Caco-2 (cell line): ENCODE measurements around the gene NYNRIN. TPM values are rescaled to one million over a fixed set of nuclear protein-coding genes. Genes with fewer than 3 reads are reported as not detected.

Experiments
- BruUV-seq: library from RNA; stranded (reverse); fragments of 400-500 nt; replicated peaks from 2 replicates; lab custom pipeline; 2021; lab: Mats Ljungman, UMichigan
- CTCF ChIA-PET: fragments of 300-600 bp; sonication (Branson Sonifier 250); formaldehyde crosslinking; loops from one replicate; lab custom pipeline; 2022; ENCODE audit warnings: antibody characterized with exemption; lab: Charles Lee
- POLR2A ChIA-PET: fragments of 300-600 bp; sonication (Branson Sonifier 250); formaldehyde crosslinking; loops from one replicate; lab custom pipeline; 2022; ENCODE audit warnings: antibody characterized with exemption; lab: Charles Lee
- DNase-seq, 2 experiments: peaks; one replicate each; pipeline versions ENCODE4 v3.0.0 to v3.0.0-alpha.2; 2020 to 2022
- H3K27me3 ChIP-seq: replicated peaks from 2 replicates; pipeline ENCODE4 v1.6.0; 2011; ENCODE audit warnings: low read length; ENCODE audit not compliant: control insufficient read depth, insufficient read depth
- H3K36me3 ChIP-seq: 2 replicates; pipeline ENCODE4 v1.5.1; 2011; ENCODE audit warnings: low read length; ENCODE audit not compliant: control insufficient read depth, insufficient read depth
- H3K4me1 ChIP-seq: fragments of 250-450 bp; sonication (Bioruptor Pico); 2 replicates; pipeline ENCODE4 v1.5.1; 2020; ENCODE audit warnings: mild to moderate bottlenecking
- H3K4me3 ChIP-seq: 2 replicates; pipeline ENCODE4 v1.5.1; 2011; ENCODE audit warnings: low read depth, mild to moderate bottlenecking, control low read depth, low read length
- H3K9me3 ChIP-seq: fragments of 250-450 bp; sonication (Bioruptor Pico); 2 replicates; pipeline ENCODE4 v1.5.1; 2020; ENCODE audit warnings: mild to moderate bottlenecking, moderate library complexity
- H3K27ac Mint-ChIP-seq: one replicate; pipeline ENCODE4 v1.8.0; 2022; ENCODE audit warnings: mixed read lengths; ENCODE audit not compliant: unreplicated experiment
- H3K27me3 Mint-ChIP-seq: one replicate; pipeline ENCODE4 v1.8.0; 2022; ENCODE audit warnings: mixed read lengths; ENCODE audit not compliant: insufficient read depth, unreplicated experiment
- H3K36me3 Mint-ChIP-seq: one replicate; pipeline ENCODE4 v1.8.0; 2022; ENCODE audit warnings: mild to moderate bottlenecking, mixed read lengths; ENCODE audit not compliant: insufficient read depth, unreplicated experiment
- H3K4me1 Mint-ChIP-seq: one replicate; pipeline ENCODE4 v1.8.0; 2022; ENCODE audit warnings: low read depth, mixed read lengths; ENCODE audit not compliant: unreplicated experiment
- H3K4me3 Mint-ChIP-seq: one replicate; pipeline ENCODE4 v1.8.0; 2022; ENCODE audit warnings: mild to moderate bottlenecking, moderate library complexity, mixed read lengths; ENCODE audit not compliant: unreplicated experiment
- H3K9me3 Mint-ChIP-seq: one replicate; pipeline ENCODE4 v1.8.0; 2022; ENCODE audit warnings: mixed read lengths; ENCODE audit not compliant: unreplicated experiment
- CTCF ChIP-seq, 2 experiments: fragments of 200-600 bp in 1 of 2; IDR thresholded peaks; 1 replicate in 1 of 2; 2 replicates in 1 of 2; pipeline versions ENCODE4 v1.5.1 to v1.8.0; 2011 to 2022; ENCODE audit warnings: antibody characterized with exemption in 1 of 2, control low read depth in 1 of 2, inconsistent platforms in 1 of 2, low read depth in 1 of 2, low read length in 1 of 2, mild to moderate bottlenecking in 1 of 2, moderate library complexity in 1 of 2; ENCODE audit not compliant: insufficient read depth in 1 of 2, severe bottlenecking in 1 of 2, unreplicated experiment in 1 of 2
- intact Hi-C: fragments of 100-400 bp; cut with micrococcal nuclease; formaldehyde crosslinking; loops from one replicate; pipeline ENCODE4 v1.10.0; 2022; ENCODE audit not compliant: unreplicated experiment
- total RNA-seq: library from RNA; stranded (reverse); gene quantifications from 2 replicates; pipeline ENCODE4 v1.2.3, GENCODE V29; 2022

The NYNRIN gene
- total RNA-seq, 1 experiment from 2014 or later = 5.9 TPM

DNA sequence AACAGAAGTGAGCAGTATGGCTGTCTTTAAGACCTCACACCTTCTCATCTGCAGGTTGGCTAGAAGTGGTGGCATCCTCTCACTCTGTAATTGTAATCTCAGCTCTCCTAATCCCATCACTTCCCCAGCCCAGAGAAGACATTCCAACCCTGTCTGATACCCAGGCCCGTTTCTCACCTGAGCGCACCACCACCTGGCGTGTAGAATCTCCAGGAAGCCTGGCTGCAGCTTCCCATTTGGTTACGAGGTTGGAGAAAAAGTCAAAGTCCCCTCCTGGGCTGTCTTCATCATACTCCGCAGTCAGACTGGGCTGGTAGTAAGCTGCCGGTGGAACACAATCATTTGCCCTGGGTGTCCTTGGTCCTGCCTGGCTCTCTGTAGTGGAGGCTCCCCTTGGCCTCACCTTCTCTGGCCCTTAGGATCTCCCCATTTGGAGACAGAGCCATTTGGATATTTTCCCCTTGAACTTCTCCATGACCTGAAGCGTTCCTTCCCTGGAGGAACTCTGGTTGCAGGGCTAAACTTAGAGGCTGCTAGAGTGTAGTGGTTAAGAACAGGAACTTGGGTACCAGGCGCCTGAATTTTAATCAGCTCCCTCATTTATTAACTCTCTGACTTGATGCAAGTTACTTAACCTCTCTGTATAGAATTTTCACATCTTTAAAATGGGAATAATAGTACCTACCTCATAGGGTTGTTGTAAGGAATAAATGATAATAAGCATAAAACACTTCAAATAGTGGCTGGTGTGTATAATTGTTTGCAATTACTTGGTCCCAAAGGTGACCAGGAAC lies 42.0 kb downstream of the NYNRIN start:
- Mint-ChIP-seq H3K36me3 (peaks cover 52% of the 10 kb centered on the region), H3K4me3 (peak overlapping the region; percentile 81), H3K4me1 (peaks cover 8% of the 10 kb centered on the region), H3K27me3 (no peaks in the 10 kb centered on the region), H3K9me3 (no peaks in the 10 kb centered on the region), H3K27ac (no peak overlapping the region)
- DNase-seq = no peak
- Histone ChIP-seq H3K36me3 (peaks cover 4% of the 10 kb centered on the region), H3K9me3 (no peaks in the 10 kb centered on the region), H3K27me3 (no peaks in the 10 kb centered on the region), H3K4me3 (no peak overlapping the region), H3K4me1 (no peaks in the 10 kb centered on the region; the same call in 1 of the 2 replicates)
- no TSS peak for BruUV-seq
- intact Hi-C loops = no loop called here
- POLR2A ChIA-PET = interaction anchor here (2.3 kb wide), 1 partner anchor 11 kb away, joined by 7 read pairs; the partner anchor contains the start of genes CBLN3 and KHNYN
- no peak for TF ChIP-seq CTCF (IDR thresholded peaks at IDR 0.05; ENCODE audit: insufficient read depth in 1 of 2, low read depth in 1 of 2, low read length in 1 of 2, severe bottlenecking in 1 of 2, unreplicated experiment in 1 of 2)
- CTCF ChIA-PET = interaction anchor here (0.6 to 1.6 kb wide), 3 partner anchors 14 to 1811 kb away, joined by 3 to 6 read pairs (median 4); partner anchors contain the start of gene CIDEB

- H3K36me3 ChIP-seq = peaks cover 3% of the 10 kb centered on the region
These were observed 42.7 kb downstream of the NYNRIN start for GRCh38 chr14:24441485-24441884.

More at GRCh38 chr14:24441485-24441884, 42.7 kb downstream of the NYNRIN start:
- TSS peak; percentile 52 for BruUV-seq
- no peak for DNase-seq
- ChIA-PET POLR2A (interaction anchor here (0.5 to 2.3 kb wide), 11 partner anchors 10 to 253 kb away, joined by 3 to 8 read pairs (median 5); partner anchors contain the start of genes CBLN3, CHMP4A, IPO4 and KHNYN), CTCF (interaction anchor here (1.0 to 1.6 kb wide), 7 partner anchors 10 to 133 kb away, joined by 3 to 27 read pairs (median 6); partner anchors contain the start of genes CBLN3, CIDEB and KHNYN)
- H3K4me3 ChIP-seq = peak overlapping the region; percentile 76
- Mint-ChIP-seq H3K4me1 (peaks cover 8% of the 10 kb centered on the region), H3K27ac (peak overlapping the region; percentile 94), H3K4me3 (peak overlapping the region; percentile 81), H3K9me3 (no peaks in the 10 kb centered on the region), H3K36me3 (peaks cover 51% of the 10 kb centered on the region), H3K27me3 (no peaks in the 10 kb centered on the region)
- intact Hi-C loops = no loop called here
- no peaks in the 10 kb centered on the region; the same call in 1 of the 2 replicates for H3K4me1 ChIP-seq
- no peaks in the 10 kb centered on the region for H3K27me3 ChIP-seq
- TF ChIP-seq CTCF (IDR thresholded peaks at IDR 0.05; ENCODE audit: insufficient read depth in 1 of 2, low read depth in 1 of 2, low read length in 1 of 2, severe bottlenecking in 1 of 2, unreplicated experiment in 1 of 2) = no peak
- H3K9me3 ChIP-seq = no peaks in the 10 kb centered on the region
